OCI-LY7 (cell line): ENCODE data around the gene EYA3.

ENCODE experiments used
- CTCF ChIP-seq: fragments of 200-600 bp; sonication (generic); conservative IDR thresholded peaks from 2 replicates; pipeline ENCODE4 v1.5.1; 2014; ENCODE audit warnings: mild to moderate bottlenecking, antibody characterized with exemption, low read length, moderate library complexity, mixed read lengths
- EZH2phosphoT487 ChIP-seq: fragments of 200-600 bp; sonication (generic); IDR thresholded peaks from 2 replicates; pipeline ENCODE4 v1.6.1; 2018; ENCODE audit warnings: low read depth, borderline replicate concordance, mild to moderate bottlenecking, mixed run types, antibody characterized with exemption, low read length, moderate library complexity, mixed read lengths

- TF ChIP-seq CTCF (no peak), EZH2phosphoT487 (no peak)
Observed at GRCh38 chr1:28126212-28126611, 37.8 kb upstream of the EYA3 start.
